GM21528 (cell line): ENCODE measurements around the gene FNDC10.

ENCODE experiments used
- ATAC-seq: cut with Tn5 transposase; IDR thresholded peaks from one replicate; pipeline ENCODE4 v1.9.1; 2021; ENCODE audit warnings: mild to moderate bottlenecking, moderate library complexity; ENCODE audit not compliant: unreplicated experiment, low FRiP score

Gene FNDC10

GRCh38 chr1:1551524-1552262 lies 48.2 kb downstream of the FNDC10 start:
- ATAC-seq, result no peak

GRCh38 chr1:1550591-1551432 lies 49.1 kb downstream of the FNDC10 start:
- no peak for ATAC-seq

GRCh38 chr1:1550087-1550486 lies 49.8 kb downstream of the FNDC10 start:
- ATAC-seq, result no peak

GRCh38 chr1:1548591-1548990 lies 51.3 kb downstream of the FNDC10 start:
- no peak for ATAC-seq
